ENCODE measurements around the gene KBTBD3.
"Not testable (repeated sequence)": the region's sequence is repeated elsewhere in the genome, so short reads cannot be mapped to it uniquely, and the experiment has no call there.

Gene KBTBD3

DNA sequence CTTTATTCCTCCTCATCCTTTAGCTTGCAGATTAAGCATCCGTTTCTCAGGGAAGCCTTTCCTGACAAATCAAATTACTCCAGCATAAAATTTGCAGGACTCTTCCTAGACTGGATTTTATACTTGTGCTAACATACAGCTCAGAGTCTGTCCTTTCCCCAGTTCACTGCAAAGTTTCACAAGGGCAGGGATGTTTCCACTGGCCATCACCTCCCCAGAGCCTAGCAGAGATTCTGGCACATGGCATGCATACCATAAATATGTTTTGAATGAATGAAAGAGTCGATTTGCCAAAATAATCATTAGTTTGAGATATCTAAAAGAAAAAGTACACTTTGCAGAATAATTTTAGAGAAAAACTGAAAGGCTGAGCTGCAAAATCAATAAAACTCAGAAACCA lies 65.7 kb downstream of the KBTBD3 start:
- no peak for DNase-seq (ENCODE audit: low read depth, low spot score)

DNA sequence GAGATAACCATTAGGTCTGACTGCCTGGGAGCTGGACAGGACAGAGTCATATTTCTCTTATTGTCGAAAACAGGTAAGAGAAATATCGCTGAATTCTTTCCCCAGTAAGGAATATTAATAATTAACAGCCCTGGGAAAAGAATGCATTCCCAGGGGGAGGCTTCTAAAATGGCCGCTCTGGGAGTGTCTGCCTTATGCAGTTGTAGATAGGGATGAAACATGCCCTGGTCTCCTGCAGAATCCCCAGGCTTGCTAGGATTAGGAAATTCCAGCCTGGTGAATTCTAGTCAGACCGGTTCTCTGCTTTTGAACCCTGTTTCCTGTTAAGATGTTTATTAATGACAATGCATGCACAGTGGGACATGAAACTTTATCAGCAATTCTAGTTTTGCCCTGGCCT lies 74.1 kb downstream of the KBTBD3 start:
- DNase-seq (ENCODE audit: low read depth, low spot score): not testable (repeated sequence)

DNA sequence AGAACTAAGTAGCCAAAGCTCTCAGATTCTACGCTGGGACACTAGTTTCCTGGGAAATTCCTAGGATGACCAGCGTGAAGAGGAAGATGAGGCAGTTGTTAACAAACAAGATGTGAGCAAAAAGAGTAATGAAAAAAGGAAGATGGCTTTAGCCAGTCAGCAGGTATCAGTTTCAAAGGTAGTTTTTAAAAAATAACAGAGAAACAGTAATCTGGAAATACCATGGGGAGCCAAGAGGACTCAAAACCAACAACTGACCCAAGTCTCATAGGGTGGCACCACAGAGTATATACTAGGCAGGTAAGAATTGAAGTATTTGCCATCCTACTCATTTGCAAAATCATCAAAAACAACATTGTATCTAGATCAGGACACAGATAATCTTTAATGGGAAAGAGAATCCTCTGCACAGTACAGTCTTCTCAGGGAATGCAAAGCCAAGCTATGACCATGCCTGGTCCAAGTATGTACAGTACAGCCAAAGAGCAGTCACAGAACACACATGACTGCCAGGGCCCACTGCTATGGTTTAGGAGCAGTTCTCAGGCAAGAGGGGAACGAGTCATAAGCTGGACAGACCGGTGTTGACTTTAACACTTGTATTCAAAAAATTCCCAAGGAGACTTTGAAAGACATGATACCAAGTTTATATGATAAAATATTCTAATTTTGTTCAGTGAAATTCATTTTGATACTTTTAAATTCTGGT lies 75.7 kb downstream of the KBTBD3 start:
- no peak for DNase-seq (ENCODE audit: low read depth, low spot score)

All from activated CD4-positive, CD25-positive, alpha-beta regulatory T cell treated with anti-CD3 and anti-CD28 coated beads, Interleukin-2, amount 50 U/mL, for 16 hours (primary cell).